GM21360 (cell line): ENCODE measurements around the gene GABRQ.

Experiments
- ATAC-seq: cut with Tn5 transposase; IDR thresholded peaks from one replicate; pipeline ENCODE4 v1.9.1; 2021; ENCODE audit warnings: mild to moderate bottlenecking, moderate library complexity; ENCODE audit not compliant: unreplicated experiment

The GABRQ gene

DNA sequence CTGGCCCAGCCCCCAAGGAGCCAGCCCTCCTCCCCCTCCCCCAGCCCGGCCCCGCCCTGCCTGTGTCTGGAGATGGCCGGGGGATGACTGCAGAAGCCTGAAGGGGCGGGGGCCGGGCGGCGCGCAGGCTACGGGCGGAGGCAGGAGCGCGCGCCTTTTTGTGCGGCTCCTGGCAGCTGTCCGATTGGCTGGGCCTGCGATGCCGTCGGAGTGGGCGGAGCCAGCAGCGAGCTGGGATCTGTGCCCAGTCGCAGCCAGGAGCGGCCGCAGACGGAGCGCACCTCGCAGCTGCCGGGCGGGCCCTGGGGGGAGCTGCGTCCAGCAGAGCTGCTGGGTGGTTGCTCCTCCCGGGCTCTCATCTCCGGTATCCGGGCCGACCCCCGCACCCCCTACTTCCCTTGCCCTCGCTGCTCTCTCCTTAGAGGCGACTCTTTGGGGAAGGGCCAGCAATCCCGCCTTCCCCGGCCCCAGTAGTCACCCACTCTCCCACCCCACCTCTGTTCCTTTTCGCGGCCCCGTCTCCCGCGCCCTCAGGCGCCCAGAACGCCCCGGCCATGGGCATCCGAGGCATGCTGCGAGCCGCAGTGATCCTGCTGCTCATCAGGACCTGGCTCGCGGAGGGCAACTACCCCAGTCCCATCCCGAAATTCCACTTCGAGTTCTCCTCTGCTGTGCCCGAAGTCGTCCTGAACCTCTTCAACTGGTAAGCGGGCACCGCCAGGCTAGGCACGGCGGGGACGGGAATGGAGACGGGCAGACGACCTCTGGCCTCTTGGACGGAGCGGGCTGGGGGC is at the start of gene GABRQ:
Gene GABRQ (plus strand): TSS at position 247 of the 794 bp plus-strand sequence. CDS start 308 bp downstream, at position 555.
- ATAC-seq: no peak

- ATAC-seq: no peak
Observed at GRCh38 chrX:152588206-152588605, 49.5 kb upstream of the GABRQ start.

DNA sequence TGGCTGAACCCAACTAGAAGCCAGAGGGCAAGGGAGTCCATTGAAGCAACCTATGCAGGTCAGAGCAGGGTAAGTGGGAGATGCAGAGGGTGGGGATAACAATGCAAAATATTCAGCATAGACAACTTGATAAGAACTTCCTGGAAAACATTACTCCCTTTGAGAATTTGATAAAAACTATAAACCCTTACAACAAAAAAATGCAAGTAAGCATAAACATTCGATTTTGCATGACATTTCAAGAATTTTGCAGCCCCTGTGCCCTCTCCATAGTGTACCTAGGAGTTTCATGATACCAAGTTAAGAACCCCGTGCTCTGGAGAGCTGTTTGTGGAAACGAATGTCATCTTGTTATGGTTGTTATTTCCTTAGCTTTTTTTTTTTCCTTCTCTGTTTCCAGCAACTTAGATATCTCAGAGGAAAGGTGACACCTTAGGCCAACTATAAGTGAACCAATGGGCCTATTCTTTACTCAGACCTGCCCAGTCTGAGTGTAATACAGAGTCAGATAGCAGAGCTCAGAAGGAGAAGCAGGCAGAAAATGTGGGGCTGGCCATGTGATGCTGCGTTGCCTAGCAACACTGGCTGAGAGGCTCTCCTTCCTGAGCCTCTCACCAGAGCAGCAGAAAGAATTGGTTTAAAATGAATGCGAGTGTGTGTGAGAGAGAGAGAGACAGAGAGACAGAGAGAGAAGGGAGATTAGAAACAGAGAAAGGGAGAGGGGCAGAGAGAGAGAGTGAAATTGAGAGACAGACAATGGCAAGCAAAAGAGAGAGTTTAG is 36.7 kb upstream of the GABRQ start:
- no peak for ATAC-seq

GRCh38 chrX:152601848-152602616 is 35.7 kb upstream of the GABRQ start:
- ATAC-seq: no peak

GRCh38 chrX:152614791-152615190 is 22.9 kb upstream of the GABRQ start:
- ATAC-seq: no peak

DNA sequence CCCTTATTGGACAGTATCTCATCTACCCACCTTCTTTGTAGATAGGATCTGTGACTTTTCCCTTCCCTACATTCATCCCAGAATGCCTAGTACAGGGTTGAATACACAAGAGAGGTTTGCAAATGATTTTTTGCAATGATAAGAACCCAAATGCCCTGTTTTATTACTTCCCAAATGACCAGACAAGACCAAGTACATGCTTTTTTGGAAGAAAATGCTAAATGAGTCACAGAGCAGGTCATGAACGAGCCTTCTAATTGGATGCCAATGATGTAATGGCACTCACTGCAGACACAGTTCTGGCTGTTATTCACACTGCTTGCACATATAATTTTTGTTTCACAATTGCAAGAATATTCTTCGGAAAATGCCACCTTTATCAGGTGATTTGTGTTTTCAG is 17.8 kb upstream of the GABRQ start:
- ATAC-seq: no peak

DNA sequence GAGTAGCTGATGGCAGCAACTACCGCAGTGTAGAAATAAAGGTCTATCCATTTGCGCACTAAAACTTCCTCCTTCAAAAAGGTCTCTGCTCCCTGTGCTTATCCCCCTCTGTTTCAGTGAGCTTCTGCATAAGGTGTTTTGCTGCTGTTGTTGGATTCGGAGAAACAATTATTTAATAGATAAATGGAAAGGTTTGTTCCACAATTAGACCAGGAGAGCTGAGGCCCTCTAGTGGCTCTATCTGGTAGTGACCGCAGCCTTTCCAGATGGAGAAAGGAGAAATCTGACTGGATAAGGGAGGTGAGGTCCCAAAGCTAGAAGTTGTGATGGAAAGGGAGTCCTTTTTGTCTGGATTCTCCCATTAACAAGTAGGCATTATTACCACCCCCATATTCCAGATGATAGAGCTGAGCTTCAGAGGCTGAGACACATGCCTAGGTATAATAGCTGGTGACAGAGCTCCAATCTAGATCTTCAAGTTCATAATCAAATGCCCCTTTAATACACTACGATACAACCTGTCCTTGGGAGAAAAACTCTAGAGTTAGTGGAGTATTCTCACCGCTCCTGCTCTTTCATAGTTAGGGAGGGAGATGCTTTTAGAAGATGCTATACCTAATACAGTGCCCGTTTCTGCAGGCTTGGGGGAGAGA is 5.1 kb upstream of the GABRQ start:
- ATAC-seq: no peak

GRCh38 chrX:152635941-152636340 is 1.8 kb upstream of the GABRQ start:
- ATAC-seq: peak; percentile 53

DNA sequence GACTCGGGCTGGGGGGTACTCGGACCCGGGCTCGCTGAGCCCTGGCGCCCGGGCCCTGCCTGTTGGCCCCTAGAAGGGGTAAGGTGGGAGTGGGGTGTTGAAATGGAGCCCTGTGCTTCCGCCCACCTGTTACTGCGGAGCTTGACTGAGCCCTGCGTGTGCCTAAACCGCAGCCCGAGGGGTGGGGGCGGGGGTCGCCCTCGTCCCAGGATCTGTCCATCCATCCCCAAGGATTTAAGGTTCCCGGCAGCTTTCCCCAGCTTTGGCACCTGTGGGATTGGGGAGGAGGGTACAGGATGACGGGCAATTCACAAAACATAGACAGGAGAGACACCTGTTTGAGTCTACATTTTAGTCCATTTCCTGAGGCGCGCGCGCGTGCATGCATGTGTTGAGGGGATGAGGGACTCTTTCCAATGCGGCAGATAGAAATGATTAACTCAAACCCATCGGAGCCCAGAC is 779 bp downstream of the GABRQ start:
- ATAC-seq: no peak

GRCh38 chrX:152639426-152639825 is 1.7 kb downstream of the GABRQ start:
- ATAC-seq: no peak

- no peak for ATAC-seq
Observed at GRCh38 chrX:152640034-152640818, 2.5 kb downstream of the GABRQ start.

GRCh38 chrX:152641256-152641875 is 3.7 kb downstream of the GABRQ start:
- no peak for ATAC-seq

DNA sequence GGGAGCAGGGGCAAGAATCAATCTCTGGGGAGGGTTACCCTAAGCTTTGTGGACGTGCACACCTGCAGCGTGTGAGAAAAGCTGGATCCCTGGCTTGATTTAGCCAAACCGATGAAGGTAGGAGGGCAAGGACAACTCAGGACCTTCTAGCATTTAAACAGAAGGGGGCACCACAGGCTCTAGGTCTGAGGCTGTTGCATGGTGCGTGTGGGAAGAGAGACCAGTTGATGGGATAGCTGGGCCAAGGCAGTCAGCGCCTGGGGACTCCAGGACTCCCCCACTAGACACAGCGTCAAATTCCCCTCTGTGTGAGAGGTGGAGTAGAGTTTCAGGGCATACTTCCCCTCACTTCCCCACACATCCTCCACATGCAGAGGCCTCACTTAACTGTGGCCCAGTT is 4.3 kb downstream of the GABRQ start:
- ATAC-seq: no peak

DNA sequence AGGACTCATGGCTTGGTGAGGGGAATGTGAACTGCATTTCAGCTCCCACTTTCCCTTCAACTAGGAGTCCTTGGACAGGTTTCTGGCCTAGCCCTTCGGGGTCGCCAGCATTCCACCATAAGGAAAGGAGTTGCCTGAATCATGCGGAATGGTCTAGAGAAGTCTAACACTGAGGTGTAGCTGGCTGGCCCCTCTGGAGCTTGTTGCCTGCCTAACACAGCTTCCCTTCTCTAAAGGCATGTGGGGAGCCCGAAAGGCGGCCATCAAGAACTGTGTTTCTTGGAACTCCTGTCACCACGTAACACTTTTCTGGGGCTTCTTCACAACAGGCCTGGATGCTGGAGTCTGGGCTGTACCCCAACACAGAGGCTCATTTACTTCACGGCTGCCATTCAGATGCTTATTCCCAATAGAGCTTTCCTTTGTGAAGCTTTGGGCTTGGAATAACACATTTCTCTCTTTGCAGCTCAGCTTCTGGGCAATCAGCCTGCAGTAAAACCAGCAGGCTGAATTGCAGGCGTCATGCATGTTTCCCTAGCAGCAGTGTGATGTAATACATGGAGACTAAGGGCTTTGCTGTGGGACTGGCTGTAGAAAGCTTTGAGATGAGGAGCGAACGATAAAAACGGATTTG is 5.4 kb downstream of the GABRQ start:
- no peak for ATAC-seq

DNA sequence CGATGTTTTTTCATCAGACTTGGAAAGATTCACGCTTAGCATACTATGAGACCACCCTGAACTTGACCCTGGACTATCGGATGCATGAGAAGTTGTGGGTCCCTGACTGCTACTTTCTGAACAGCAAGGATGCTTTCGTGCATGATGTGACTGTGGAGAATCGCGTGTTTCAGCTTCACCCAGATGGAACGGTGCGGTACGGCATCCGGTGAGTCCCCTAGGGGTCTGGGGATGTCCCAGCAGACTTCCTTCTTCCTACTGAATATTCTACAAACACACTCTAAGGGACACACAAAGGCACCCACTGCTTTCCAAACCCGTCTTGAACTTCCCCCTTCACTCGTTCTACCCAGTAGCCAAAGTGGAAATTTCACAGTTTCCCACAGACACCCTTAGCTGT is 9.3 kb downstream of the GABRQ start:
- no peak for ATAC-seq

DNA sequence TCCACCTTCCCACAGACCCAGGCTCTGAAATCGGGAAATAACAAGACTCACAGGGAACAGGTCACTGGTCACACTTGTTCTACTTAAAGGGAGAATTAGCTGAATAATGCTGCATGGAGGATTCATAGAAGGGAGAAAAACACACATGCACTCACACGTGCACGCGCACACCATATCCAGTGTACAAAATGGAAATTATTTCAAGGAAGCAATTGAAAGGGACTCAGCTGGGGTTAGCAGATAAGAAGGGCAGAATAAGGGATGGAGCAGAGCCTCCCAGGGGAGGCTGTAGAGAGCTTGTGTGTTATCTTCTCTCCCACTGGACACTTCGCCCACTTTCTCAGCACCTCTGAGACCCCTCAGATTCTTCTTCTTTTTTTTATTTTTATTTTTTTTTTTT is 10.3 kb downstream of the GABRQ start:
- ATAC-seq: no peak

DNA sequence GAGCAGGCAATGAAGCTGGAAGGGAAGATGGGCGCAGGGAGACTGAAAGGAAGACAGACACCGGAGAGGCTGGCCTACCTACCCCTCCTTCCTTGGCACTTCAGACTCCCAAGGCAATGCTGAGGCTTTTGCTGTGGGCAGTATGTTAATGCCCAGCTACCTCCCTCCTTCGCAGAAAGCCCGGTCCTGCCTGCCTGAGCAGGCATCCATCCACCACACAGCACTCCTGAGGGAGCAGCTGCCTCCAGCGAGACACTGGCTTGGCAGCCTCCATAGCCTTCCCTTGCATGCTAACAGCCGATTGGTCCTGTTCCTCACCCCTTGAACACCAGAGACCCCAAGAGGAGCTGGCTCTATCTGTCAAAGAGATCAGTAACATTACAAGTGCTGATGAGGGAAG is 14.4 kb downstream of the GABRQ start:
- ATAC-seq: no peak

- no peak for ATAC-seq
Observed at GRCh38 chrX:152652467-152652866, 14.8 kb downstream of the GABRQ start.

- ATAC-seq: no peak
Observed at GRCh38 chrX:152656087-152656486, 18.4 kb downstream of the GABRQ start.
